GM23338 (cell line): ENCODE results near the gene RFX4. TPM values are rescaled to one million over a fixed set of nuclear protein-coding genes. Genes with fewer than 3 reads are reported as not detected.
A peak's percentile ranks its signal among the peaks of the same experiment; 100 is the strongest.

Experiments
- ATAC-seq: fragments of 200-7000 bp; cut with Tn5 transposase; 3 replicates; pipeline ENCODE4 v1.9.1; 2020
- DNase-seq: peaks from one replicate; pipeline ENCODE4 v3.0.0-alpha.2; 2015; ENCODE audit warnings: low spot score
- H2AFZ ChIP-seq: fragments of 200-600 bp; sonication (generic); 2 replicates; pipeline ENCODE4 v1.8.0; 2016; ENCODE audit warnings: antibody characterized with exemption, mild to moderate bottlenecking, moderate library complexity
- H3F3A ChIP-seq: fragments of 200-600 bp; sonication (generic); replicated peaks from 2 replicates; pipeline ENCODE4 v1.8.0; 2017; ENCODE audit warnings: antibody characterized with exemption, mixed run types, low read depth
- H3K27ac ChIP-seq: fragments of 200-600 bp; sonication (generic); 2 replicates; pipeline ENCODE4 v1.6.1; 2016; ENCODE audit warnings: low read depth
- H3K27me3 ChIP-seq: fragments of 200-600 bp; sonication (generic); 2 replicates; pipeline ENCODE4 v1.8.0; 2016; ENCODE audit warnings: mild to moderate bottlenecking, mixed run types, moderate library complexity; ENCODE audit not compliant: insufficient read depth
- H3K36me3 ChIP-seq: fragments of 200-600 bp; sonication (generic); 2 replicates; pipeline ENCODE4 v1.8.0; 2016; ENCODE audit warnings: mild to moderate bottlenecking; ENCODE audit not compliant: insufficient read depth
- H3K4me1 ChIP-seq: fragments of 200-600 bp; sonication (generic); 2 replicates; pipeline ENCODE4 v1.8.0; 2016; ENCODE audit warnings: mild to moderate bottlenecking, moderate library complexity; ENCODE audit not compliant: insufficient read depth
- H3K4me2 ChIP-seq: fragments of 200-600 bp; sonication (generic); 2 replicates; pipeline ENCODE4 v1.7.1; 2017; ENCODE audit warnings: mixed run types
- H3K4me3 ChIP-seq: fragments of 200-600 bp; sonication (generic); 2 replicates; pipeline ENCODE4 v1.6.1; 2016; ENCODE audit warnings: mixed run types
- H3K79me2 ChIP-seq: fragments of 200-600 bp; sonication (generic); replicated peaks from 2 replicates; pipeline ENCODE4 v1.8.0; 2017; ENCODE audit warnings: mild to moderate bottlenecking; ENCODE audit not compliant: insufficient read depth
- H3K9me2 ChIP-seq: fragments of 200-600 bp; sonication (generic); 2 replicates; pipeline ENCODE4 v1.8.0; 2017; ENCODE audit not compliant: insufficient read depth
- H4K20me1 ChIP-seq: fragments of 200-600 bp; sonication (generic); replicated peaks from 2 replicates; pipeline ENCODE4 v1.8.0; 2017; ENCODE audit warnings: mild to moderate bottlenecking; ENCODE audit not compliant: insufficient read depth
- H3K27ac Mint-ChIP-seq: 2 replicates; pipeline ENCODE4 v1.8.0; 2020; ENCODE audit warnings: inconsistent platforms, mild to moderate bottlenecking, moderate library complexity, mixed read lengths
- H3K27me3 Mint-ChIP-seq: 3 replicates; pipeline ENCODE4 v1.8.0; 2022; ENCODE audit warnings: low read depth, mild to moderate bottlenecking, moderate library complexity, mixed read lengths, inconsistent platforms; ENCODE audit not compliant: insufficient read depth, poor library complexity
- H3K36me3 Mint-ChIP-seq: 3 replicates; pipeline ENCODE4 v1.8.0; 2021; ENCODE audit warnings: low read depth, mild to moderate bottlenecking, inconsistent platforms, moderate library complexity, mixed read lengths
- H3K4me1 Mint-ChIP-seq: 3 replicates; pipeline ENCODE4 v1.8.0; 2020; ENCODE audit warnings: mild to moderate bottlenecking, inconsistent platforms, mixed read lengths
- H3K4me3 Mint-ChIP-seq: 3 replicates; pipeline ENCODE4 v1.8.0; 2021; ENCODE audit warnings: moderate library complexity, mild to moderate bottlenecking, inconsistent platforms, mixed read lengths
- H3K9me3 Mint-ChIP-seq: 3 replicates; pipeline ENCODE4 v1.8.0; 2020; ENCODE audit warnings: moderate library complexity, mild to moderate bottlenecking, inconsistent platforms, mixed read lengths
- CREB1 ChIP-seq: fragments of 250-450 bp; sonication (Bioruptor Pico); IDR thresholded peaks from 2 replicates; pipeline ENCODE4 v1.5.0; 2020; ENCODE audit warnings: low read depth, mild to moderate bottlenecking, moderate library complexity
- EZH2 ChIP-seq: fragments of 200-600 bp; sonication (generic); IDR thresholded peaks from one replicate; pipeline ENCODE4 v1.8.0; 2017; ENCODE audit warnings: antibody characterized with exemption, mild to moderate bottlenecking, low read depth; ENCODE audit not compliant: unreplicated experiment
- EZH2phosphoT487 ChIP-seq: fragments of 200-600 bp; sonication (generic); IDR thresholded peaks from one replicate; pipeline ENCODE4 v1.8.1; 2018; ENCODE audit warnings: antibody characterized with exemption; ENCODE audit not compliant: unreplicated experiment
- JUNB ChIP-seq: IDR thresholded peaks from one replicate; pipeline ENCODE4 v1.6.1; 2016; ENCODE audit warnings: antibody characterized with exemption; ENCODE audit not compliant: unreplicated experiment
- POLR2AphosphoS5 ChIP-seq: IDR thresholded peaks from 2 replicates; pipeline ENCODE4 v1.6.1; 2016; ENCODE audit warnings: antibody characterized with exemption, low read depth
- STAT1 ChIP-seq: IDR thresholded peaks from one replicate; pipeline ENCODE4 v1.6.1; 2016; ENCODE audit warnings: antibody characterized with exemption; ENCODE audit not compliant: unreplicated experiment
- ZNF331 ChIP-seq: fragments of 250-450 bp; sonication (Bioruptor Pico); IDR thresholded peaks from 2 replicates; pipeline ENCODE4 v1.5.0; 2020; ENCODE audit warnings: low read depth, mild to moderate bottlenecking, moderate library complexity
- polyA plus RNA-seq: library from polyadenylated mRNA; unstranded; fragments of >200 nt; fragmentation: Nextera tagmentation; extraction: Ambion mirVana; gene quantifications from 2 replicates; pipeline ENCODE4 v1.2.1, GENCODE V29; 2016
- total RNA-seq: library from RNA; depleted of rRNA; stranded (reverse); fragments of >200 nt; shearing (Covaris generic); gene quantifications from 2 replicates; pipeline ENCODE4 v1.2.3, GENCODE V29; 2014
- TF ChIP-seq, protein P1 (sequence below): IDR thresholded peaks from 2 replicates; pipeline ENCODE4 v1.6.1; 2016; ENCODE audit warnings: antibody characterized with exemption
- TF ChIP-seq, protein P2 (sequence below): IDR thresholded peaks from one replicate; pipeline ENCODE4 v1.6.1; 2018; ENCODE audit warnings: antibody characterized with exemption; ENCODE audit not compliant: unreplicated experiment
- TF ChIP-seq, protein P3 (sequence below), 2 experiments: fragments of 200-600 bp in 1 of 2; sonication (generic) in 1 of 2; conservative IDR thresholded peaks; 2 replicates each; pipeline versions ENCODE4 v1.5.1 to v1.6.1; 2016 to 2017; ENCODE audit warnings: antibody characterized with exemption in 2 of 2, low read depth in 2 of 2, mild to moderate bottlenecking in 2 of 2, moderate library complexity in 1 of 2

RFX4 gene
- total and polyA plus RNA-seq, 2 experiments from 2014 or later = 0.23 TPM; not detected in 1

DNA sequence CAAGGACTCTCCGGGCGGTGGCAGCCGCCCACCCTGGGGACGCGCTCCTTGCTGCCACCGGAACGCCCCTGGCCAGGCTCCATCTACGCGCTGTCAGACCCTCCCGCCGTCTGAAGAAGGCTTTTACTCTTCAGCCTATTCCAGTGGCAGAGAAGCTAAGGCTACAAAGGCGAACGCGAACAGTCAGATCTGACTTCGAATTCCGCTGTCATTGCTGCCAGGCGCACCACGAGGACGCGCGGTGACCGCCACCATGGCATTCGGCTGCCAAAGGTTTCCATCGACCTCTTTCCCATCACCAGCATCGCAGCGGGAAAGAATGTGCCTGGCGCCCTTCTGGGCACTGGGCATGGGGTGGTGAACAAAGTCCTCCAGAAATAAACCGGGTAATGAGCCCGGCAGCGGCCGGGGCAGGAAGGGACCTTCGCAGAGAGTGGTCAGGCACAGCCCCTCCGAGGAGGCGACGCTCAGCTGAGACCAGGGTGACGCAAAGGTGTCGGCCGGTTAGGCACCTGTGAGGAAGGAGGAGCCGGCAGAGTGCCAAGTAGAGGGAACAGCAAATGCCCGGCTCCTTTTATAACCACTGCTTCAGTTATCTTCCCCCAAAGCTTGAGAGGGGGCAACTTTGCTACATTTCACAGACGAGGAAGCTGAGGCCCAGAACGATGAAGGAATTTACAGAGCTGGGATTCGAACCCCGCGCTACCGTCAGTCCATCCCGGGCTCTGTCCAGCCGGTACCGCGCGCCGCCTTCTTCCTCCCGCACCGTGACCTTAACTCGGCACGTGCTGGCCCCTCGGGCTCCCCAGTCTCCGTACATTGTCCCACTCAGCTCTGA lies 1.9 kb upstream of the RFX4 start:
- H3K4me2 ChIP-seq = peak overlapping the region; percentile 97
- no peaks in the 10 kb centered on the region for H3K9me2 ChIP-seq
- no peaks in the 10 kb centered on the region for H3K79me2 ChIP-seq
- Mint-ChIP-seq H3K27me3 (peaks cover 74% of the 10 kb centered on the region), H3K27ac (no peak overlapping the region), H3K4me1 (peaks cover 33% of the 10 kb centered on the region), H3K4me3 (peak overlapping the region; percentile 45; the same call in 2 of the 3 replicates), H3K36me3 (no peaks in the 10 kb centered on the region; the same call in 2 of the 3 replicates), H3K9me3 (peaks cover 3% of the 10 kb centered on the region; the same call in 2 of the 3 replicates)
- TF ChIP-seq STAT1 (no peak), ZNF331 (CRISPR knock-in tag) (no peak), EZH2 (peak; percentile 71)
- DNase-seq (peak; percentile 55), ATAC-seq (peak; percentile 3)
- 0 out of 2 replicates have a peak, but pooled peaks cover 6% of the 10 kb centered on the region for H3F3A ChIP-seq
- H2AFZ ChIP-seq = no peak overlapping the region
- peaks cover 30% of the 10 kb centered on the region for H3K4me1 ChIP-seq
- H3K4me3 ChIP-seq = peak overlapping the region; percentile 74
- H4K20me1 ChIP-seq = peaks cover 8% of the 10 kb centered on the region; the same call in 1 of the 2 replicates
- peaks cover 84% of the 10 kb centered on the region for H3K27me3 ChIP-seq
- no peaks in the 10 kb centered on the region for H3K36me3 ChIP-seq
- no peak overlapping the region for H3K27ac ChIP-seq

DNA sequence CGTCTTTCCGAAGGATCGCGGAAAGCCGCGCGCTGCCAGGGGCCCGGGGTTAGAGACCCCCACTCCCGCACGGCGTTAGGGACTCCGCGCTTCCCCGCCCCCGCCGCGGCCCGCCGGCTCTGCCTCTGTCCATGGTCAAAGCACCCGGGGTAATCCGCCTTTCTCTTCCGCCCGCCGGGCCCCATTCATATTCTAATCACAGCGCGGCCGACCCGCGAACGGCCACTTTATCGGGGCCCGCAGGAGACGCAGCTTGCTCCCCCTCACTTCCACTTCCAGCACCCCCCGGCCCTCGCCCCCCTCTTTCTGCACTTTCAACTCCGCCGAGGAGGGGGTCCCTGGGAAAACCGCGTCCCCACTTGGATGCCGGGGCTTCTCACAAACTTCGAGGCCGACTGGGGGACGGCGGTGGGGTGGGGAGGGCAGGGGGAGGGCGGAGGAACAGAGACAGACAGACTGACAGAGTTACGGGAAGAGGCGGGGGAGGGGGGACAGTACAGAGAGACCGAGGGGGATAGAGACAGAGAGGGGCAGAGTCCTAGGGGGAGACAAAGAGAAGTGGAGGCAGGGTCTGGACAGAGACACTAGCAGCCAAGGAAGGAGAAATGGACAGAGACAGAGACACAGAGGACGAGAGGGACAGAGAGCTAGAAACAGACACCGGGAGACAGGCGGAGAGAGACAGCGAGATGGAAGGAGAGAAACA lies 1.1 kb upstream of the RFX4 start:
- ATAC-seq (peak; percentile 53), DNase-seq (peak; percentile 90)
- H3K4me3 ChIP-seq = peak overlapping the region; percentile 74
- H3K4me1 ChIP-seq = peaks cover 30% of the 10 kb centered on the region
- H3K79me2 ChIP-seq = no peaks in the 10 kb centered on the region
- H3K27ac ChIP-seq = no peak overlapping the region
- Mint-ChIP-seq H3K27ac (no peak overlapping the region), H3K36me3 (no peaks in the 10 kb centered on the region; the same call in 2 of the 3 replicates), H3K27me3 (peaks cover 82% of the 10 kb centered on the region), H3K9me3 (peaks cover 3% of the 10 kb centered on the region; the same call in 2 of the 3 replicates), H3K4me3 (peak overlapping the region; percentile 73), H3K4me1 (peaks cover 38% of the 10 kb centered on the region)
- no peaks in the 10 kb centered on the region for H3K9me2 ChIP-seq
- H3K4me2 ChIP-seq = peak overlapping the region; percentile 97
- no peak overlapping the region for H2AFZ ChIP-seq
- H3K36me3 ChIP-seq = no peaks in the 10 kb centered on the region
- peaks cover 84% of the 10 kb centered on the region for H3K27me3 ChIP-seq
- H3F3A ChIP-seq = 0 out of 2 replicates have a peak, but pooled peaks cover 6% of the 10 kb centered on the region
- peaks cover 8% of the 10 kb centered on the region; the same call in 1 of the 2 replicates for H4K20me1 ChIP-seq
- TF ChIP-seq CREB1 = 0 out of 2 replicates have a peak, but pooled peaks have one; percentile 6
- peak; percentile 60 for TF ChIP-seq POLR2AphosphoS5
- TF ChIP-seq, protein P1, sequence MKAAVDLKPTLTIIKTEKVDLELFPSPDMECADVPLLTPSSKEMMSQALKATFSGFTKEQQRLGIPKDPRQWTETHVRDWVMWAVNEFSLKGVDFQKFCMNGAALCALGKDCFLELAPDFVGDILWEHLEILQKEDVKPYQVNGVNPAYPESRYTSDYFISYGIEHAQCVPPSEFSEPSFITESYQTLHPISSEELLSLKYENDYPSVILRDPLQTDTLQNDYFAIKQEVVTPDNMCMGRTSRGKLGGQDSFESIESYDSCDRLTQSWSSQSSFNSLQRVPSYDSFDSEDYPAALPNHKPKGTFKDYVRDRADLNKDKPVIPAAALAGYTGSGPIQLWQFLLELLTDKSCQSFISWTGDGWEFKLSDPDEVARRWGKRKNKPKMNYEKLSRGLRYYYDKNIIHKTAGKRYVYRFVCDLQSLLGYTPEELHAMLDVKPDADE = 0 out of 2 replicates have a peak, but pooled peaks have one; percentile 19
- no peak for TF ChIP-seq EZH2phosphoT487
- no peak for TF ChIP-seq ZNF331 (CRISPR knock-in tag)
- no peak for TF ChIP-seq JUNB
- TF ChIP-seq STAT1 = no peak
- TF ChIP-seq, protein P2, sequence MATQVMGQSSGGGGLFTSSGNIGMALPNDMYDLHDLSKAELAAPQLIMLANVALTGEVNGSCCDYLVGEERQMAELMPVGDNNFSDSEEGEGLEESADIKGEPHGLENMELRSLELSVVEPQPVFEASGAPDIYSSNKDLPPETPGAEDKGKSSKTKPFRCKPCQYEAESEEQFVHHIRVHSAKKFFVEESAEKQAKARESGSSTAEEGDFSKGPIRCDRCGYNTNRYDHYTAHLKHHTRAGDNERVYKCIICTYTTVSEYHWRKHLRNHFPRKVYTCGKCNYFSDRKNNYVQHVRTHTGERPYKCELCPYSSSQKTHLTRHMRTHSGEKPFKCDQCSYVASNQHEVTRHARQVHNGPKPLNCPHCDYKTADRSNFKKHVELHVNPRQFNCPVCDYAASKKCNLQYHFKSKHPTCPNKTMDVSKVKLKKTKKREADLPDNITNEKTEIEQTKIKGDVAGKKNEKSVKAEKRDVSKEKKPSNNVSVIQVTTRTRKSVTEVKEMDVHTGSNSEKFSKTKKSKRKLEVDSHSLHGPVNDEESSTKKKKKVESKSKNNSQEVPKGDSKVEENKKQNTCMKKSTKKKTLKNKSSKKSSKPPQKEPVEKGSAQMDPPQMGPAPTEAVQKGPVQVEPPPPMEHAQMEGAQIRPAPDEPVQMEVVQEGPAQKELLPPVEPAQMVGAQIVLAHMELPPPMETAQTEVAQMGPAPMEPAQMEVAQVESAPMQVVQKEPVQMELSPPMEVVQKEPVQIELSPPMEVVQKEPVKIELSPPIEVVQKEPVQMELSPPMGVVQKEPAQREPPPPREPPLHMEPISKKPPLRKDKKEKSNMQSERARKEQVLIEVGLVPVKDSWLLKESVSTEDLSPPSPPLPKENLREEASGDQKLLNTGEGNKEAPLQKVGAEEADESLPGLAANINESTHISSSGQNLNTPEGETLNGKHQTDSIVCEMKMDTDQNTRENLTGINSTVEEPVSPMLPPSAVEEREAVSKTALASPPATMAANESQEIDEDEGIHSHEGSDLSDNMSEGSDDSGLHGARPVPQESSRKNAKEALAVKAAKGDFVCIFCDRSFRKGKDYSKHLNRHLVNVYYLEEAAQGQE = peak; percentile 70
- TF ChIP-seq, protein P3, sequence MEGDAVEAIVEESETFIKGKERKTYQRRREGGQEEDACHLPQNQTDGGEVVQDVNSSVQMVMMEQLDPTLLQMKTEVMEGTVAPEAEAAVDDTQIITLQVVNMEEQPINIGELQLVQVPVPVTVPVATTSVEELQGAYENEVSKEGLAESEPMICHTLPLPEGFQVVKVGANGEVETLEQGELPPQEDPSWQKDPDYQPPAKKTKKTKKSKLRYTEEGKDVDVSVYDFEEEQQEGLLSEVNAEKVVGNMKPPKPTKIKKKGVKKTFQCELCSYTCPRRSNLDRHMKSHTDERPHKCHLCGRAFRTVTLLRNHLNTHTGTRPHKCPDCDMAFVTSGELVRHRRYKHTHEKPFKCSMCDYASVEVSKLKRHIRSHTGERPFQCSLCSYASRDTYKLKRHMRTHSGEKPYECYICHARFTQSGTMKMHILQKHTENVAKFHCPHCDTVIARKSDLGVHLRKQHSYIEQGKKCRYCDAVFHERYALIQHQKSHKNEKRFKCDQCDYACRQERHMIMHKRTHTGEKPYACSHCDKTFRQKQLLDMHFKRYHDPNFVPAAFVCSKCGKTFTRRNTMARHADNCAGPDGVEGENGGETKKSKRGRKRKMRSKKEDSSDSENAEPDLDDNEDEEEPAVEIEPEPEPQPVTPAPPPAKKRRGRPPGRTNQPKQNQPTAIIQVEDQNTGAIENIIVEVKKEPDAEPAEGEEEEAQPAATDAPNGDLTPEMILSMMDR (conservative IDR thresholded peaks at IDR 0.05; ENCODE audit: low read depth in 2 of 2) = no peak
